ENCODE results near the gene REV1. TPM values are rescaled to one million over a fixed set of nuclear protein-coding genes. Genes with fewer than 3 reads are reported as not detected.

REV1 gene
- total RNA-seq, 1 donor from 2014 or later, result 34.0 TPM

GRCh38 chr2:99420751-99421299 is 69.0 kb downstream of the REV1 start:
- TF ChIP-seq CTCF (conservative IDR thresholded peaks at IDR 0.05; ENCODE audit: low read depth, low read length), result no peak
- no peak for DNase-seq (ENCODE audit: low read depth)
- no peak overlapping the region for H3K4me3 ChIP-seq (ENCODE audit: low read depth, low read length)

- DNase-seq (ENCODE audit: low read depth), result no peak
- TF ChIP-seq CTCF (conservative IDR thresholded peaks at IDR 0.05; ENCODE audit: low read depth, low read length), result no peak
- no peak overlapping the region for H3K4me3 ChIP-seq (ENCODE audit: low read depth, low read length)
Observed at GRCh38 chr2:99420031-99420430, 69.8 kb downstream of the REV1 start.

GRCh38 chr2:99417396-99417795 is 72.4 kb downstream of the REV1 start:
- TF ChIP-seq CTCF (conservative IDR thresholded peaks at IDR 0.05; ENCODE audit: low read depth, low read length), result no peak
- no peak for DNase-seq (ENCODE audit: low read depth)
- H3K4me3 ChIP-seq (ENCODE audit: low read depth, low read length), result no peak overlapping the region

GRCh38 chr2:99414566-99414965 is 75.3 kb downstream of the REV1 start:
- TF ChIP-seq CTCF (conservative IDR thresholded peaks at IDR 0.05; ENCODE audit: low read depth, low read length), result no peak
- DNase-seq (ENCODE audit: low read depth), result no peak
- no peak overlapping the region for H3K4me3 ChIP-seq (ENCODE audit: low read depth, low read length)

- DNase-seq (ENCODE audit: low read depth), result no peak
- TF ChIP-seq CTCF (conservative IDR thresholded peaks at IDR 0.05; ENCODE audit: low read depth, low read length), result no peak
Observed at GRCh38 chr2:99410276-99410675, 79.5 kb downstream of the REV1 start.

GRCh38 chr2:99406137-99406536 is 83.7 kb downstream of the REV1 start:
- DNase-seq (ENCODE audit: low read depth), result no peak
- no peak overlapping the region for H3K4me3 ChIP-seq (ENCODE audit: low read depth, low read length)
- no peak for TF ChIP-seq CTCF (conservative IDR thresholded peaks at IDR 0.05; ENCODE audit: low read depth, low read length)

More at GRCh38 chr2:99410276-99410675, 79.5 kb downstream of the REV1 start:
- H3K4me3 ChIP-seq (ENCODE audit: low read depth, low read length), result no peak overlapping the region

Measured in epithelial cell of proximal tubule (primary cell).